Endothelial cell of umbilical vein (primary cell): ENCODE measurements around the gene DKKL1. TPM values are rescaled to one million over a fixed set of nuclear protein-coding genes. Genes with fewer than 3 reads are reported as not detected.
"Not testable (repeated sequence)": the region's sequence is repeated elsewhere in the genome, so short reads cannot be mapped to it uniquely, and the experiment has no call there.

Experiments used
- BruUV-seq: library from RNA; stranded (reverse); fragments of 400-500 nt; replicated peaks from 2 replicates; lab custom pipeline; 2021; lab: Mats Ljungman, UMichigan
- CTCF ChIA-PET: fragments of 300-600, 350-600 bp; sonication (Branson Sonifier 250); formaldehyde crosslinking; loops from one replicate; lab custom pipeline; 2021; ENCODE audit warnings: antibody characterized with exemption, inconsistent platforms; lab: Charles Lee
- POLR2A ChIA-PET: fragments of 300-600, 350-600 bp; sonication (Branson Sonifier 250); formaldehyde crosslinking; loops from one replicate; lab custom pipeline; 2021; ENCODE audit warnings: antibody characterized with exemption, inconsistent platforms; lab: Charles Lee
- DNase-seq: peaks from one replicate; pipeline ENCODE4 v3.0.0-alpha.2; 2011; ENCODE audit warnings: low read depth, low spot score
- FAIRE-seq: peaks from 2 replicates; lab custom pipeline; 2011; peaks lifted over from hg19 to GRCh38; lab: Jason Lieb, UNC
- H2AFZ ChIP-seq: 2 replicates; pipeline ENCODE4 v1.6.0; 2012; ENCODE audit warnings: low read depth, low read length, control low read depth, inconsistent platforms
- H3K27ac ChIP-seq: 2 replicates; pipeline ENCODE4 v1.5.1; 2011; ENCODE audit warnings: low read depth, mild to moderate bottlenecking, control low read depth, low read length, moderate library complexity; ENCODE audit not compliant: insufficient read depth
- H3K27me3 ChIP-seq, 2 experiments: 2 replicates each; pipeline versions ENCODE4 v1.6.0 to v1.6.1; 2011; ENCODE audit warnings: low read length in 2 of 2, mixed read lengths in 1 of 2; ENCODE audit not compliant: control insufficient read depth in 2 of 2, insufficient read depth in 2 of 2
- H3K36me3 ChIP-seq, 2 experiments: 2 replicates in 1 of 2; 3 replicates in 1 of 2; pipeline ENCODE4 v1.5.1; 2011; ENCODE audit warnings: low read length in 2 of 2, mild to moderate bottlenecking in 1 of 2, moderate library complexity in 1 of 2; ENCODE audit not compliant: control insufficient read depth in 2 of 2, insufficient read depth in 2 of 2; ENCODE audit errors: extremely low read depth in 1 of 2
- H3K4me1 ChIP-seq: 3 replicates; pipeline ENCODE4 v1.5.1; 2011; ENCODE audit warnings: mild to moderate bottlenecking, low read length; ENCODE audit not compliant: control insufficient read depth, insufficient read depth; ENCODE audit errors: extremely low read depth
- H3K4me2 ChIP-seq: 2 replicates; pipeline ENCODE4 v1.6.1; 2011; ENCODE audit warnings: low read length, control low read depth, mixed read lengths; ENCODE audit not compliant: insufficient read depth
- H3K4me3 ChIP-seq, 3 experiments: fragments of 200-600 bp in 1 of 3; sonication (generic), shearing (Covaris generic) in 1 of 3; replicated peaks in 1 of 3; 2 replicates each; pipeline ENCODE4 v1.5.1; 2011 to 2016; ENCODE audit warnings: control low read depth in 3 of 3, low read length in 3 of 3, mild to moderate bottlenecking in 2 of 3, inconsistent platforms in 1 of 3, low read depth in 1 of 3, moderate library complexity in 1 of 3; ENCODE audit not compliant: insufficient read depth in 1 of 3
- H3K79me2 ChIP-seq: 2 replicates; pipeline ENCODE4 v1.6.0; 2012; ENCODE audit warnings: low read length, inconsistent platforms; ENCODE audit not compliant: control insufficient read depth, insufficient read depth
- H3K9ac ChIP-seq: replicated peaks from 2 replicates; pipeline ENCODE3; 2011; ENCODE audit warnings: low read length, control low read depth; ENCODE audit not compliant: insufficient read depth; ENCODE audit errors: extremely low read depth
- H3K9me1 ChIP-seq: replicated peaks from 3 replicates; pipeline ENCODE4 v1.6.0; 2011; ENCODE audit warnings: mild to moderate bottlenecking, low read length; ENCODE audit not compliant: control insufficient read depth, insufficient read depth; ENCODE audit errors: extremely low read depth
- H3K9me3 ChIP-seq: replicated peaks from 2 replicates; pipeline ENCODE4 v1.5.1; 2012; ENCODE audit warnings: low read length, inconsistent platforms; ENCODE audit not compliant: control insufficient read depth, insufficient read depth
- H4K20me1 ChIP-seq: replicated peaks from 2 replicates; pipeline ENCODE3; 2011; ENCODE audit warnings: mild to moderate bottlenecking, low read length; ENCODE audit not compliant: control insufficient read depth, insufficient read depth; ENCODE audit errors: extremely low read depth
- EZH2 ChIP-seq: IDR thresholded peaks from 2 replicates; pipeline ENCODE4 v1.6.1; 2012; ENCODE audit warnings: borderline replicate concordance, low read depth, mild to moderate bottlenecking, moderate library complexity, low read length, inconsistent platforms; ENCODE audit not compliant: severe bottlenecking
- FOS ChIP-seq: IDR thresholded peaks from 2 replicates; pipeline ENCODE4 v1.6.1; 2011; ENCODE audit warnings: mild to moderate bottlenecking, low read length, moderate library complexity, borderline replicate concordance; ENCODE audit not compliant: insufficient read depth
- GATA2 ChIP-seq: IDR thresholded peaks from 2 replicates; pipeline ENCODE4 v1.7.0; 2011; ENCODE audit warnings: low read depth, mild to moderate bottlenecking, moderate library complexity, mixed read lengths, low read length; ENCODE audit not compliant: insufficient read length, insufficient read depth
- JUN ChIP-seq: IDR thresholded peaks from 2 replicates; pipeline ENCODE4 v1.6.1; 2011; ENCODE audit warnings: borderline replicate concordance, low read depth; ENCODE audit not compliant: insufficient read length, insufficient read depth
- MYC ChIP-seq: IDR thresholded peaks from one replicate; pipeline ENCODE4 v1.6.1; 2011; ENCODE audit warnings: mild to moderate bottlenecking, low read depth, low read length
- POLR2A ChIP-seq: IDR thresholded peaks from 2 replicates; pipeline ENCODE4 v1.6.1; 2012; ENCODE audit warnings: low read depth, mild to moderate bottlenecking, control low read depth, low read length
- POLR2AphosphoS5 ChIP-seq: IDR thresholded peaks from 2 replicates; pipeline ENCODE4 v1.6.1; 2012; ENCODE audit warnings: low read depth, mild to moderate bottlenecking, control low read depth, low read length, moderate library complexity; ENCODE audit not compliant: insufficient read depth
- dilution Hi-C: fragments of 300-500 bp; cut with MboI; formaldehyde crosslinking; loops from one replicate; pipeline ENCODE4 v1.15.0; 2019; ENCODE audit warnings: low sequenced_read_pairs; ENCODE audit not compliant: extremely low pct_ligation_motif_present
- intact Hi-C: fragments of 100-400 bp; cut with micrococcal nuclease; formaldehyde crosslinking; loops from one replicate; pipeline ENCODE4 v1.10.0; 2022
- polyA plus RNA-seq, 4 experiments: library from polyadenylated mRNA; depleted of rRNA in 3 of 4; stranded (reverse) in 3 of 4; unstranded in 1 of 4; fragments of >200 nt; gene quantifications; 2 replicates each; pipeline versions ENCODE4 v1.2.1 to v1.2.3, GENCODE V29; 2011 to 2012; ENCODE audit warnings: missing spikeins in 1 of 4
- total RNA-seq: library from RNA; stranded (reverse); gene quantifications from 2 replicates; pipeline ENCODE4 v1.2.3, GENCODE V29; 2021
- TF ChIP-seq, protein P1 (sequence below): IDR thresholded peaks from 2 replicates; pipeline ENCODE4 v1.6.1; 2011; ENCODE audit not compliant: insufficient read depth, insufficient read length
- TF ChIP-seq, protein P2 (sequence below), 2 donors: IDR thresholded peaks; 1 replicate in 1 of 2; 2 replicates in 1 of 2; pipeline ENCODE4 v1.5.1; 2011; ENCODE audit warnings: low read length in 2 of 2, mild to moderate bottlenecking in 2 of 2, moderate library complexity in 2 of 2, control low read depth in 1 of 2, inconsistent platforms in 1 of 2, low read depth in 1 of 2; ENCODE audit not compliant: insufficient read depth in 1 of 2; ENCODE audit errors: extremely low read depth in 1 of 2

The DKKL1 gene
- total and polyA plus RNA-seq, 2 donors (not counting 3 experiments of a cell fraction or from before 2014, with no cell fraction given) = 0.21 TPM; not detected in 1

DNA sequence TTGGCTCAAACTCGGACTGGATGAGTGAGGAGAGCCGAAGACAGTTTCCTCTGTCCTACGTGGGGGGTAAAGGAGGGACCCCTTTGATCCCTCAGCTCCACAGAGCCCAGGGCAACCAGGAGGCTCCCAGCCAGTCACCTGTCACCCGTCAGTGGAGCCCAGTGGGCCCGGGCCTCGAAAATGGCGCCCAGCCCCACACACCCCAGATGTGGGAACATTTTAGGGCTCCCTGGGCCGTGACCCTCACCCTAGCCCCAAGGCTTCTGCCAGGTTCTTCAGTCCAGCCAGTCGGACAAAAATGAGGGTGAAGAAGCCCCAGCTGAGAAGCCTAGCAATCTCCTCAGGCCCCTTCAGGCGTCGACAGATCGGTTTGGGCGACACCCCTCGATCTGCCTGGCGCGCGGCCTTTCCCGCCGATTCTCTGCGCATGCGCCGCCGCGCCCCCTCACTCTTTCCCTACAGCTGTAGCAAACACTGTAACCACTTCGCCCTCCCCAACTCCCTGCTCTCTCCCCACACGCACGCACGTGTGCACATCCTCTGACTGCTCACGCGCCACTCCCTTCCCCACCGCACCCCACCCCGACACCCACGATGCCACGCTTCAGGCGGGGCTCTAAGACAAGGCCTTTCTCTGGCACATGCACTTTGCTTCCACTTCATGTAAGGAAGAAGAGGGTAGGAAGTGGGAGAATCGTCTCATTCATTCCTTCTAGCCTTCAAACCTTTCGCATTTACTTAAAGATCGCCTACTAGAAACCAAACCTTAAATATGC lies 38.7 kb upstream of the DKKL1 start, which contains the start of gene SLC6A16:
Gene SLC6A16 (minus strand): TSS at position 391 of the 776 bp plus-strand sequence. CDS start 13,844 bp downstream, outside the sequence.
- dilution Hi-C loops (no loop called here), intact Hi-C loops (no loop called here)
- DNase-seq = no peak
- BruUV-seq = no TSS peak
- H3K27ac ChIP-seq = no peak within 1 kb of the TSS
- no peak within 1 kb of the TSS for H2AFZ ChIP-seq
- CTCF ChIA-PET = interaction anchor here (0.5 to 0.8 kb wide), 2 partner anchors 24 to 126 kb away, joined by 4 read pairs; no protein-coding TSS in a partner anchor
- TF ChIP-seq POLR2AphosphoS5 (no peak), MYC (no peak), JUN (no peak), FOS (no peak), EZH2 (no peak), GATA2 (no peak), POLR2A (no peak)
- TF ChIP-seq, protein P1, sequence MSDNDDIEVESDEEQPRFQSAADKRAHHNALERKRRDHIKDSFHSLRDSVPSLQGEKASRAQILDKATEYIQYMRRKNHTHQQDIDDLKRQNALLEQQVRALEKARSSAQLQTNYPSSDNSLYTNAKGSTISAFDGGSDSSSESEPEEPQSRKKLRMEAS = no peak
- TF ChIP-seq, protein P2, sequence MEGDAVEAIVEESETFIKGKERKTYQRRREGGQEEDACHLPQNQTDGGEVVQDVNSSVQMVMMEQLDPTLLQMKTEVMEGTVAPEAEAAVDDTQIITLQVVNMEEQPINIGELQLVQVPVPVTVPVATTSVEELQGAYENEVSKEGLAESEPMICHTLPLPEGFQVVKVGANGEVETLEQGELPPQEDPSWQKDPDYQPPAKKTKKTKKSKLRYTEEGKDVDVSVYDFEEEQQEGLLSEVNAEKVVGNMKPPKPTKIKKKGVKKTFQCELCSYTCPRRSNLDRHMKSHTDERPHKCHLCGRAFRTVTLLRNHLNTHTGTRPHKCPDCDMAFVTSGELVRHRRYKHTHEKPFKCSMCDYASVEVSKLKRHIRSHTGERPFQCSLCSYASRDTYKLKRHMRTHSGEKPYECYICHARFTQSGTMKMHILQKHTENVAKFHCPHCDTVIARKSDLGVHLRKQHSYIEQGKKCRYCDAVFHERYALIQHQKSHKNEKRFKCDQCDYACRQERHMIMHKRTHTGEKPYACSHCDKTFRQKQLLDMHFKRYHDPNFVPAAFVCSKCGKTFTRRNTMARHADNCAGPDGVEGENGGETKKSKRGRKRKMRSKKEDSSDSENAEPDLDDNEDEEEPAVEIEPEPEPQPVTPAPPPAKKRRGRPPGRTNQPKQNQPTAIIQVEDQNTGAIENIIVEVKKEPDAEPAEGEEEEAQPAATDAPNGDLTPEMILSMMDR (IDR thresholded peaks at IDR 0.05; ENCODE audit: extremely low read depth in 1 of 2, insufficient read depth in 1 of 2, low read depth in 1 of 2, low read length in 2 of 2) = no peak
- no peaks in the 10 kb centered on the region for H3K9me3 ChIP-seq
- no peak within 1 kb of the TSS for H3K4me3 ChIP-seq
- H3K4me2 ChIP-seq = no peak within 1 kb of the TSS
- FAIRE-seq = no peak
- no peaks in the 10 kb centered on the region for H3K27me3 ChIP-seq
- H3K9me1 ChIP-seq = no peaks in the 10 kb centered on the region
- H3K4me1 ChIP-seq = no peaks in the 10 kb centered on the region
- no peaks in the 10 kb centered on the region for H3K36me3 ChIP-seq
- no peaks in the 10 kb centered on the region for H4K20me1 ChIP-seq
- H3K79me2 ChIP-seq = no peaks in the 10 kb centered on the region
- POLR2A ChIA-PET = no interaction called here
- no peak within 1 kb of the TSS for H3K9ac ChIP-seq

DNA sequence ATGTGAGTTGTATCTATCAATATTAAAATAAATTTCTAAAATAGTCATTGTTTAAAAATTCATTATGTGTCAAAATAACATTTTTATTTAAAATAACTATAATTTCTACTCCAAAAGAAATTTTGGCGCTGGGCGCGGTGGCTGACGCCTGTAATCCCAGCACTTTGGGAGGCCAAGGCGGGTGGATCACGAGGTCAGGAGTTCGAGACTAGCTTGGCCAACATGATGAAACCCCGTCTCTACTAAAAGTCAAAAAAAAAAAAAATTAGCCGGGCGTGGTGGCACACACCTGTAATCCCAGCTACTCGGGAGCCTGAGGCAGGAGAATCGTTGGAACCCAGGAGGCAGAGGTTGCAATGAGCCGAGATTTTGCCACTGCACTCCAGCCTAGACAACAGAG lies 37.9 kb upstream of the DKKL1 start:
- H3K9me3 ChIP-seq, DNase-seq, H3K27ac ChIP-seq, BruUV-seq, H4K20me1 ChIP-seq, H3K4me2 ChIP-seq, dilution Hi-C loops, H3K9ac ChIP-seq, H3K27me3 ChIP-seq, H3K79me2 ChIP-seq, FAIRE-seq, POLR2A ChIA-PET, H3K4me1 ChIP-seq, H3K36me3 ChIP-seq, H2AFZ ChIP-seq, intact Hi-C loops, H3K4me3 ChIP-seq, H3K9me1 ChIP-seq: not testable (repeated sequence)
- CTCF ChIA-PET = interaction anchor here (0.8 to 1.2 kb wide), 2 partner anchors 12 to 25 kb away, joined by 3 to 4 read pairs; no protein-coding TSS in a partner anchor
